ENCODE data around the gene WSCD2. TPM values are rescaled to one million over a fixed set of nuclear protein-coding genes. Genes with fewer than 3 reads are reported as not detected.

WSCD2 gene
- total RNA-seq, 1 donor from 2014 or later = not detected

DNA sequence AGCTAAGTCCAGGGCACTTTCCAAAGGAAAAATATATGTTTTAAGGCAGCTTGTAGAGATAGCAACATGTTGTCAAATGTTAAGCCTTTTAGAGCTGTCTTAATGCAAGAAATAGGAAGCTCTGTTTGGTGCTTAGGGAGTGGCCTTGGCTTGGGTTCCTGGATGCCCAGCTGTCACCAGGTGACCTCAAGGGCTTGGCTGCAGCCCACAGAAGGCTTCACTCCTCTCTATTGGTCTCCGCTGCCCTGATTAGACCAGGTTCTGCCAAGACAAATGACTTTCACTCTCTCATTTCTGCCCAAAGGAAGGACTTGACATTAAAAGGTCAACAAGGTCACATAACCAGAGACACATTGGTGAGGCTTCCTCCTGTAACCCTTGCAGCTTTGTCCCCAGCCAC lies 76.8 kb downstream of the WSCD2 start:
- TF ChIP-seq, protein P1, sequence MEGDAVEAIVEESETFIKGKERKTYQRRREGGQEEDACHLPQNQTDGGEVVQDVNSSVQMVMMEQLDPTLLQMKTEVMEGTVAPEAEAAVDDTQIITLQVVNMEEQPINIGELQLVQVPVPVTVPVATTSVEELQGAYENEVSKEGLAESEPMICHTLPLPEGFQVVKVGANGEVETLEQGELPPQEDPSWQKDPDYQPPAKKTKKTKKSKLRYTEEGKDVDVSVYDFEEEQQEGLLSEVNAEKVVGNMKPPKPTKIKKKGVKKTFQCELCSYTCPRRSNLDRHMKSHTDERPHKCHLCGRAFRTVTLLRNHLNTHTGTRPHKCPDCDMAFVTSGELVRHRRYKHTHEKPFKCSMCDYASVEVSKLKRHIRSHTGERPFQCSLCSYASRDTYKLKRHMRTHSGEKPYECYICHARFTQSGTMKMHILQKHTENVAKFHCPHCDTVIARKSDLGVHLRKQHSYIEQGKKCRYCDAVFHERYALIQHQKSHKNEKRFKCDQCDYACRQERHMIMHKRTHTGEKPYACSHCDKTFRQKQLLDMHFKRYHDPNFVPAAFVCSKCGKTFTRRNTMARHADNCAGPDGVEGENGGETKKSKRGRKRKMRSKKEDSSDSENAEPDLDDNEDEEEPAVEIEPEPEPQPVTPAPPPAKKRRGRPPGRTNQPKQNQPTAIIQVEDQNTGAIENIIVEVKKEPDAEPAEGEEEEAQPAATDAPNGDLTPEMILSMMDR (conservative IDR thresholded peaks at IDR 0.05; ENCODE audit: low read depth, low read length) = no peak
- DNase-seq (ENCODE audit: low read depth) = no peak
- H3K4me3 ChIP-seq (ENCODE audit: low read depth, low read length) = no peak overlapping the region

DNA sequence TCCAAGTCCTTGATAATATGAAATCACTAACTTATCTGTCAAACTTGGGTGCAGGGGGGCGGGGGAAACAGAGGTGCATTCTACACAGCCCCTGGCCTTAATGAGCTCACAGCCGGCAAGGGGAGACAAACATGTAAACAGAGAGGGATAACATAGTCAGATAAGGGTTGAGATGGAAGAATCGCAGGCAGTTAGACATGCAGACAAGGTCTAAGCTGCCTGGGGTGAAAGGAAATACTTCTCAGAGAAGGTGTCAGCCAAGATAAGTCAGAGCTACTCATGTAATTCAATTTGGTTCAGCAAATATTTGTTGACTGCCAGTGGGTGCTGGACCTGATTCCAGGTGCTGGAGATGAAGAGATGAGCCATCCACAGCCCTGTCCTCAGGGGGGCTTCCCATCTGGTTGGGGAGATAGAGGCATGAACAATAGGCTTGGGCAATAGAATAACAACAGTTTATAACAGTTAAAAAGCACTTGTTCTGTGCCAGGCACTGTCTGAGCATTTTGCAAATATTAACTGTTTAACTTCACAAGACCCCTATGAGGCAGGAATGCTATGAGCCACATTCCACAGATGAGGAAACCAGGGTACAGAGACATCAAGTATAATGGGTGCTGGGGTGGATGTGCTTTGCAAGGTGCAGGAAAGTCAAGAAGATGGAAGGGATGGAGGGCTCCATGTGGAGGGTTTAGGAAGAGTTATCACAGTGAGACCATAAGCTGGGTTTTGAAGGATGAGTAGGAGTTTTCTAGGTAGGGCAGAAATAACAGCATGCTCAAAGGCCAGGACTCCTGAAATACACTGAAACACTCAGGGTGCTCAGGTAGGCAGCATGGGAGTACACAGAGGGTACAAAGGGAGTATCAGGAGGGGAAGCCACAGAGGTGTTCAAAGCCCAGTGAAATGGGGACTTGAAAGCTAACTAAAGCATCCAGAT lies 79.0 kb downstream of the WSCD2 start:
- TF ChIP-seq, protein P1 (conservative IDR thresholded peaks at IDR 0.05; ENCODE audit: low read depth, low read length) = no peak
- DNase-seq (ENCODE audit: low read depth) = no peak
- H3K4me3 ChIP-seq (ENCODE audit: low read depth, low read length) = no peak overlapping the region

DNA sequence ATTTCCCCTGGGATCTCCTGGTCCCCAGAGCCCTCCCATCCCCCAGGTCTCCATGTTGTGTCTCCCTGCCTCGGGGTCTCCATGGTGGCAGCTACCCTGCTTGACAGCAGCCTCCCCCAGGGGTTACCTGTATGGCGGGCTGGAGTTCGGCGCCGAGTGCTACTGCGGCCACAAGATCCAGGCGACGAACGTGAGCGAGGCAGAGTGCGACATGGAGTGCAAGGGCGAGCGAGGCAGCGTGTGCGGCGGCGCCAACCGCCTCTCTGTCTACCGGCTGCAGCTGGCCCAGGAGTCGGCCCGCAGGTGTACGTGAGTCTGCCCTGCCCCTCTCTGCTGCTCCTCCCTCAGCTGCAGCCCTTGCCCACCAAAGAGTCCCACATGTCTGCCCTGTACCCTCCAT lies 80.9 kb downstream of the WSCD2 start:
- TF ChIP-seq, protein P1 (conservative IDR thresholded peaks at IDR 0.05; ENCODE audit: low read depth, low read length) = no peak
- no peak for DNase-seq (ENCODE audit: low read depth)
- no peak overlapping the region for H3K4me3 ChIP-seq (ENCODE audit: low read depth, low read length)

DNA sequence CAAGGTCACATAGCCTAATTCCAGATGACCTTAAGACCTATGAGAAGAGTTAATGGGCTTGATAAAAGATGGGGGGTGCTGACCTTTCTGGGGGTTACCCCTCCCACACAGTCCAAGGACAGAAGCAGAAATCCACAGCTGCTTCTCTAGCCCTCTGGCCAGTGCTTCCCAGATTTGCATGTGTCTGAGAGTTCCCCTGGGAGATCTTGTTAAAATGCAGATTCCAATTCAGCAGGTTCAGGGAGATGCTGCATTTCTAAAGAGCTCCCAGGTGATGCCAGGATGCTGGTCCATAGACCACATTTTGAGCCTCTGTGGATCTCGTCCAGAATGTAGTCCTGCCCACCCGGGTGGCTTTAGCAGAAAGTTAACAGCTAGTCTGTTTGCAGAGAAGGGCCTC lies 82.1 kb downstream of the WSCD2 start:
- TF ChIP-seq, protein P1 (conservative IDR thresholded peaks at IDR 0.05; ENCODE audit: low read depth, low read length) = no peak
- H3K4me3 ChIP-seq (ENCODE audit: low read depth, low read length) = no peak overlapping the region
- no peak for DNase-seq (ENCODE audit: low read depth)

DNA sequence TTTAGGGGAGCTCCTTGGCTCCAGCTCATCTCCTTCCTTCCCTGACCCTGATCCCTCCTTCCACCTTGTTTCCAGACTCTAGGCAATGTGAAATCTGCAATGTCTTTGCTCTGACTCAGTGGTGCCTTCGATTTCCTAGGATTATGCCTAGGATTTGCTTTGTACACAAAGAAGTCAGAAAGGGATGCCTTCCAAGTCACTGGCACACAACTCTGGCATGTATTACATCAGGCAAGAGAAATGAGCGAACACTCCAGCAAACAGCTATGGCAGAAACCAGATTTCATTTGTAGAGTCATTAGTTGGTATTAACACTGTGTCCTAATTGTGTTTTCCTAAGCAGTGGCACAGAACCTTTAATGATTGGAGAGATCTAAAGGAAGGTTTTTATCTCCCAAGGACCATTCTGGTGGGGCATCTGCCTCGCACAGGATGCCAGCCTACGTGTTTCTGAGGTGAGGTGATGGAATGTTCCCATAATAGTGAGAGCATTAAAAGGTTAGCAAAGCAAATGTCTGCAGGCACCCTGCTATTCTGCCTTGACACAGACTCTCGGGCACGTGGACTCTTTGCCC lies 84.9 kb downstream of the WSCD2 start:
- TF ChIP-seq, protein P1 (conservative IDR thresholded peaks at IDR 0.05; ENCODE audit: low read depth, low read length) = no peak
- no peak overlapping the region for H3K4me3 ChIP-seq (ENCODE audit: low read depth, low read length)

DNA sequence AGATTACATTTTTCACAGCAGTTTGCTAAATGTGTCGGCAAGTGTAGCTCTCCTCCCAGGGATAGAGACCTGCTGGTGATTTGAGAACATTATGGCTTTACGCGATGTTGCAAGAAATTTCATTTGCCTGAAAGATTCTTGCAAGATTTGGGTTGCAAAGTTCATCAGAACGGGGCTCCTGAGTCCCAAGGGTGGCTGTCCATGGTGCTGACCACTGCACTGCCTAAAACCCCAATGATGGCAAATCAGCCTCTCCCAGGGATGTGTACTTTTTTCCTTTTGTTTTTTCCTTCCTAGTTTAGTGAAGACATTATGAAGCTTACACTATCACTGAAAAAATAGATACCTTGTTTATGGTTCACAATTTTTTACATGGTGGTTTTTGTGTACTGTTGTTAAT lies 85.4 kb downstream of the WSCD2 start:
- DNase-seq (ENCODE audit: low read depth) = no peak
- TF ChIP-seq, protein P1 (conservative IDR thresholded peaks at IDR 0.05; ENCODE audit: low read depth, low read length) = no peak
- H3K4me3 ChIP-seq (ENCODE audit: low read depth, low read length) = no peak overlapping the region

More for the DNA sequence above, 84.9 kb downstream of the WSCD2 start:
- DNase-seq (ENCODE audit: low read depth) = no peak

Data from epithelial cell of proximal tubule (primary cell).